GM12892 (cell line): ENCODE data around the gene PNLIP.

Source experiments
- POLR2A ChIP-seq: IDR thresholded peaks from 2 replicates; pipeline ENCODE4 v1.6.1; 2011; ENCODE audit warnings: low read depth, low read length, control low read depth
- POLR2AphosphoS5 ChIP-seq: IDR thresholded peaks from 2 replicates; pipeline ENCODE4 v1.6.1; 2011; ENCODE audit warnings: low read depth, low read length, control low read depth
- TAF1 ChIP-seq: IDR thresholded peaks from 2 replicates; pipeline ENCODE4 v1.6.1; 2011; ENCODE audit warnings: low read depth, mild to moderate bottlenecking, control low read depth, low read length, borderline replicate concordance

DNA sequence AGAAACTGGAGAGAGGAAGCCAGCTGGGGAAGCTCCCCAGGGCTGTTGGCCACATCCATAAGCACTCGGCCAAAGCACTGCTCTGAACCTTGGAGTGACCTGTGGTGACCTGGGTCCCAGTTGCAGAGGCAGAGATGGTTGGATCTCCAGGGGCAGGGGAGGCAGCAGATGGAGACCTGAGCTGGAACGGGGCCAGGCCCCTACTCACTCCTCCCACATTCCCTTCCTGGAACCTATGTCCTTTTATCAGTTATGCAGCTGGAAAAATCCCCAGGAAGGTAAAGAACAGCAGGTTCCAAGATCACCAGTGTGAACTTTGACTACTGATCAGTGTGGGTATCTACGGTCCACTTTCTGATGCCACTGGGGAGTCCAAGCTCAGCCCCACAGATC, 65.4 kb downstream of the PNLIP start:
- TF ChIP-seq POLR2A (no peak), TAF1 (no peak), POLR2AphosphoS5 (no peak)
